H1 (cell line): ENCODE data around the gene FADS3. TPM values are rescaled to one million over a fixed set of nuclear protein-coding genes. Genes with fewer than 3 reads are reported as not detected.

Experiments
- SAP30 ChIP-seq: fragments of 300-600 bp; sonication (generic); IDR thresholded peaks from 2 replicates; pipeline ENCODE4 v1.7.1; 2012; ENCODE audit warnings: low read length, moderate library complexity, mild to moderate bottlenecking, inconsistent platforms; ENCODE audit not compliant: insufficient read depth, insufficient replicate concordance
- polyA plus RNA-seq, 7 experiments: library from polyadenylated mRNA; depleted of rRNA in 3 of 7; stranded (reverse) in 5 of 7; unstranded in 2 of 7; fragments of >200 nt in 5 of 7; fragments of 200-250 nt in 2 of 7; gene quantifications; 1 replicate in 5 of 7; 2 replicates in 1 of 7; 4 replicates in 1 of 7; pipeline versions ENCODE4 v1.2.1 to v1.2.3, GENCODE V29; 2011 to 2013; ENCODE audit warnings: missing spikeins in 2 of 7, mixed read lengths in 2 of 7
- total RNA-seq: library from RNA; stranded (reverse); fragmentation: NEBNext Ultra II Directional; extraction: Animal tissue kit (Norgen Biotek cat#: 25700); gene quantifications from 2 replicates; pipeline ENCODE4 v1.2.1, GENCODE V29; 2021
- TF ChIP-seq, protein P1 (sequence below): fragments of 300-600 bp; sonication (generic); IDR thresholded peaks from 2 replicates; pipeline ENCODE4 v1.7.1; 2012; ENCODE audit warnings: low read length, moderate library complexity, mild to moderate bottlenecking, inconsistent platforms; ENCODE audit not compliant: insufficient replicate concordance

Gene FADS3
- total and polyA plus RNA-seq, 2 of the 8 experiments (the other 6 are each of a cell fraction or from before 2014, with no cell fraction given) = 43.8 to 76.3 TPM

DNA sequence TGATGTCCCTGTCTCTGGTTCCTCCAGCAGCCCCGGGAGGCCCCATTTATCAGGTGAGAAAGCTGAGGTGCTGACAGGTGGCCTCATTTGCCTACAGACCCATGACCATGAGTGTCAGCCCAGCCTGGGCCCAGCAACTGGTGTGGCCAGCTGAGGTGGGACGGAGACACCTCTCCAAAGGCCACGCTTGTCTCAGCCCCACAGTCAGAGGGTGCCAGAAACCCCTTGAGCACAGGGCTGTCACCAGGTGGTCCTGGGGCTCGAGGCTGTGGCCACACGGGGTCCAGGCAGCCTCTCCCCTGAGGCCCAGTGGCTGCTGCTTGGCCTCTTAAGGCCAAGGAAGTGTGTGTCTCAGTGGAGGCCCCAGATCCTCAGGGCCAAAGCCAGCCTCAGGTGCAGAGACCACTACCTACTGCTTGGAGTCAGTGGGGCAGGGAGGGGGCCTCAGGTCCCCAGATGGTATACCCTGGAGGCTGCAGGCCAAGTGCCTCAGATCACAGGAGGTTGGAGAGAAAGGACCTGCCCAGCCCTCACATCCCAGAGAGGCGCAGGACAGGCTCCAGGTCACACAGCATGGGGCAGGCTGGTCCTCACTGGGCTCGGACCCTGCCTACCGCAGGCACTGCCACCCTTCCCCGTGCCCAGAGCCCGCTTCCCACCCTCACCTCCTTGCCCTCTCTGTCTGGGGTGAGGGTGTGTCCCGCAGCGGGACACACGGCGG, 14.6 kb upstream of the FADS3 start (continued):
- TF ChIP-seq, protein P1, sequence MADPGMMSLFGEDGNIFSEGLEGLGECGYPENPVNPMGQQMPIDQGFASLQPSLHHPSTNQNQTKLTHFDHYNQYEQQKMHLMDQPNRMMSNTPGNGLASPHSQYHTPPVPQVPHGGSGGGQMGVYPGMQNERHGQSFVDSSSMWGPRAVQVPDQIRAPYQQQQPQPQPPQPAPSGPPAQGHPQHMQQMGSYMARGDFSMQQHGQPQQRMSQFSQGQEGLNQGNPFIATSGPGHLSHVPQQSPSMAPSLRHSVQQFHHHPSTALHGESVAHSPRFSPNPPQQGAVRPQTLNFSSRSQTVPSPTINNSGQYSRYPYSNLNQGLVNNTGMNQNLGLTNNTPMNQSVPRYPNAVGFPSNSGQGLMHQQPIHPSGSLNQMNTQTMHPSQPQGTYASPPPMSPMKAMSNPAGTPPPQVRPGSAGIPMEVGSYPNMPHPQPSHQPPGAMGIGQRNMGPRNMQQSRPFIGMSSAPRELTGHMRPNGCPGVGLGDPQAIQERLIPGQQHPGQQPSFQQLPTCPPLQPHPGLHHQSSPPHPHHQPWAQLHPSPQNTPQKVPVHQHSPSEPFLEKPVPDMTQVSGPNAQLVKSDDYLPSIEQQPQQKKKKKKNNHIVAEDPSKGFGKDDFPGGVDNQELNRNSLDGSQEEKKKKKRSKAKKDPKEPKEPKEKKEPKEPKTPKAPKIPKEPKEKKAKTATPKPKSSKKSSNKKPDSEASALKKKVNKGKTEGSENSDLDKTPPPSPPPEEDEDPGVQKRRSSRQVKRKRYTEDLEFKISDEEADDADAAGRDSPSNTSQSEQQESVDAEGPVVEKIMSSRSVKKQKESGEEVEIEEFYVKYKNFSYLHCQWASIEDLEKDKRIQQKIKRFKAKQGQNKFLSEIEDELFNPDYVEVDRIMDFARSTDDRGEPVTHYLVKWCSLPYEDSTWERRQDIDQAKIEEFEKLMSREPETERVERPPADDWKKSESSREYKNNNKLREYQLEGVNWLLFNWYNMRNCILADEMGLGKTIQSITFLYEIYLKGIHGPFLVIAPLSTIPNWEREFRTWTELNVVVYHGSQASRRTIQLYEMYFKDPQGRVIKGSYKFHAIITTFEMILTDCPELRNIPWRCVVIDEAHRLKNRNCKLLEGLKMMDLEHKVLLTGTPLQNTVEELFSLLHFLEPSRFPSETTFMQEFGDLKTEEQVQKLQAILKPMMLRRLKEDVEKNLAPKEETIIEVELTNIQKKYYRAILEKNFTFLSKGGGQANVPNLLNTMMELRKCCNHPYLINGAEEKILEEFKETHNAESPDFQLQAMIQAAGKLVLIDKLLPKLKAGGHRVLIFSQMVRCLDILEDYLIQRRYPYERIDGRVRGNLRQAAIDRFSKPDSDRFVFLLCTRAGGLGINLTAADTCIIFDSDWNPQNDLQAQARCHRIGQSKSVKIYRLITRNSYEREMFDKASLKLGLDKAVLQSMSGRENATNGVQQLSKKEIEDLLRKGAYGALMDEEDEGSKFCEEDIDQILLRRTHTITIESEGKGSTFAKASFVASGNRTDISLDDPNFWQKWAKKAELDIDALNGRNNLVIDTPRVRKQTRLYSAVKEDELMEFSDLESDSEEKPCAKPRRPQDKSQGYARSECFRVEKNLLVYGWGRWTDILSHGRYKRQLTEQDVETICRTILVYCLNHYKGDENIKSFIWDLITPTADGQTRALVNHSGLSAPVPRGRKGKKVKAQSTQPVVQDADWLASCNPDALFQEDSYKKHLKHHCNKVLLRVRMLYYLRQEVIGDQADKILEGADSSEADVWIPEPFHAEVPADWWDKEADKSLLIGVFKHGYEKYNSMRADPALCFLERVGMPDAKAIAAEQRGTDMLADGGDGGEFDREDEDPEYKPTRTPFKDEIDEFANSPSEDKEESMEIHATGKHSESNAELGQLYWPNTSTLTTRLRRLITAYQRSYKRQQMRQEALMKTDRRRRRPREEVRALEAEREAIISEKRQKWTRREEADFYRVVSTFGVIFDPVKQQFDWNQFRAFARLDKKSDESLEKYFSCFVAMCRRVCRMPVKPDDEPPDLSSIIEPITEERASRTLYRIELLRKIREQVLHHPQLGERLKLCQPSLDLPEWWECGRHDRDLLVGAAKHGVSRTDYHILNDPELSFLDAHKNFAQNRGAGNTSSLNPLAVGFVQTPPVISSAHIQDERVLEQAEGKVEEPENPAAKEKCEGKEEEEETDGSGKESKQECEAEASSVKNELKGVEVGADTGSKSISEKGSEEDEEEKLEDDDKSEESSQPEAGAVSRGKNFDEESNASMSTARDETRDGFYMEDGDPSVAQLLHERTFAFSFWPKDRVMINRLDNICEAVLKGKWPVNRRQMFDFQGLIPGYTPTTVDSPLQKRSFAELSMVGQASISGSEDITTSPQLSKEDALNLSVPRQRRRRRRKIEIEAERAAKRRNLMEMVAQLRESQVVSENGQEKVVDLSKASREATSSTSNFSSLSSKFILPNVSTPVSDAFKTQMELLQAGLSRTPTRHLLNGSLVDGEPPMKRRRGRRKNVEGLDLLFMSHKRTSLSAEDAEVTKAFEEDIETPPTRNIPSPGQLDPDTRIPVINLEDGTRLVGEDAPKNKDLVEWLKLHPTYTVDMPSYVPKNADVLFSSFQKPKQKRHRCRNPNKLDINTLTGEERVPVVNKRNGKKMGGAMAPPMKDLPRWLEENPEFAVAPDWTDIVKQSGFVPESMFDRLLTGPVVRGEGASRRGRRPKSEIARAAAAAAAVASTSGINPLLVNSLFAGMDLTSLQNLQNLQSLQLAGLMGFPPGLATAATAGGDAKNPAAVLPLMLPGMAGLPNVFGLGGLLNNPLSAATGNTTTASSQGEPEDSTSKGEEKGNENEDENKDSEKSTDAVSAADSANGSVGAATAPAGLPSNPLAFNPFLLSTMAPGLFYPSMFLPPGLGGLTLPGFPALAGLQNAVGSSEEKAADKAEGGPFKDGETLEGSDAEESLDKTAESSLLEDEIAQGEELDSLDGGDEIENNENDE = no peak
- no peak for TF ChIP-seq SAP30
